ENCODE data around the gene GALNT2.

DNA sequence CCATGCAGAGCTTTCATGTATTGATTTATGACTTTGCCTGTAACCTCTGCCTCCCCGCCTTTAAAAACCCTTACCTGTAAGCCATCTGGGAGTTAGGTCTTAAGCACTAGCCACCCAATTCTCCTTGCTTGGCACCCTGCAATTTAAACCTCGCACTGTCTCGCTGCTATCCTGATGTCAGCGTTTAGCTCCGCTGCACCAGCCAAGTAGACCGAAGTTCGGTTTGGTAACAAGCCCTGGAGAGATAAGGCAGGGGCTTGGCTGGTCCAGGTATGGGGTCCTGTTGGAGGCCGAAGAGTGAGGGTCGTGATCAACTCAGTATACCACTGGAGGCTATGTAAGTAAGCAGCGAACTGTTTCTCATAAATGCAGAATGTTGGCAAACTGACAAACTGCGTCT is 64.4 kb downstream of the GALNT2 start:
- TF ChIP-seq, protein P1, sequence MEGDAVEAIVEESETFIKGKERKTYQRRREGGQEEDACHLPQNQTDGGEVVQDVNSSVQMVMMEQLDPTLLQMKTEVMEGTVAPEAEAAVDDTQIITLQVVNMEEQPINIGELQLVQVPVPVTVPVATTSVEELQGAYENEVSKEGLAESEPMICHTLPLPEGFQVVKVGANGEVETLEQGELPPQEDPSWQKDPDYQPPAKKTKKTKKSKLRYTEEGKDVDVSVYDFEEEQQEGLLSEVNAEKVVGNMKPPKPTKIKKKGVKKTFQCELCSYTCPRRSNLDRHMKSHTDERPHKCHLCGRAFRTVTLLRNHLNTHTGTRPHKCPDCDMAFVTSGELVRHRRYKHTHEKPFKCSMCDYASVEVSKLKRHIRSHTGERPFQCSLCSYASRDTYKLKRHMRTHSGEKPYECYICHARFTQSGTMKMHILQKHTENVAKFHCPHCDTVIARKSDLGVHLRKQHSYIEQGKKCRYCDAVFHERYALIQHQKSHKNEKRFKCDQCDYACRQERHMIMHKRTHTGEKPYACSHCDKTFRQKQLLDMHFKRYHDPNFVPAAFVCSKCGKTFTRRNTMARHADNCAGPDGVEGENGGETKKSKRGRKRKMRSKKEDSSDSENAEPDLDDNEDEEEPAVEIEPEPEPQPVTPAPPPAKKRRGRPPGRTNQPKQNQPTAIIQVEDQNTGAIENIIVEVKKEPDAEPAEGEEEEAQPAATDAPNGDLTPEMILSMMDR (IDR thresholded peaks at IDR 0.05 in 2 of 3, conservative IDR thresholded peaks at IDR 0.05 in 1 of 3; ENCODE audit: control insufficient read depth in 2 of 3, extremely low read depth in 1 of 3, insufficient read depth in 1 of 3, low read depth in 3 of 3, low read length in 3 of 3), result no peak
- TF ChIP-seq FOXK2 (IDR thresholded peaks at IDR 0.05), result no peak
